ENCODE measurements around the gene MPP7. TPM values are rescaled to one million over a fixed set of nuclear protein-coding genes. Genes with fewer than 3 reads are reported as not detected.
"Not testable (repeated sequence)": the region's sequence is repeated elsewhere in the genome, so short reads cannot be mapped to it uniquely, and the experiment has no call there.

The MPP7 gene
- 1 to 10 TPM; 7.6 to 8.6 (median 8.0) TPM for polyA plus RNA-seq (ENCODE audit: insufficient read length in 4 of 4)

DNA sequence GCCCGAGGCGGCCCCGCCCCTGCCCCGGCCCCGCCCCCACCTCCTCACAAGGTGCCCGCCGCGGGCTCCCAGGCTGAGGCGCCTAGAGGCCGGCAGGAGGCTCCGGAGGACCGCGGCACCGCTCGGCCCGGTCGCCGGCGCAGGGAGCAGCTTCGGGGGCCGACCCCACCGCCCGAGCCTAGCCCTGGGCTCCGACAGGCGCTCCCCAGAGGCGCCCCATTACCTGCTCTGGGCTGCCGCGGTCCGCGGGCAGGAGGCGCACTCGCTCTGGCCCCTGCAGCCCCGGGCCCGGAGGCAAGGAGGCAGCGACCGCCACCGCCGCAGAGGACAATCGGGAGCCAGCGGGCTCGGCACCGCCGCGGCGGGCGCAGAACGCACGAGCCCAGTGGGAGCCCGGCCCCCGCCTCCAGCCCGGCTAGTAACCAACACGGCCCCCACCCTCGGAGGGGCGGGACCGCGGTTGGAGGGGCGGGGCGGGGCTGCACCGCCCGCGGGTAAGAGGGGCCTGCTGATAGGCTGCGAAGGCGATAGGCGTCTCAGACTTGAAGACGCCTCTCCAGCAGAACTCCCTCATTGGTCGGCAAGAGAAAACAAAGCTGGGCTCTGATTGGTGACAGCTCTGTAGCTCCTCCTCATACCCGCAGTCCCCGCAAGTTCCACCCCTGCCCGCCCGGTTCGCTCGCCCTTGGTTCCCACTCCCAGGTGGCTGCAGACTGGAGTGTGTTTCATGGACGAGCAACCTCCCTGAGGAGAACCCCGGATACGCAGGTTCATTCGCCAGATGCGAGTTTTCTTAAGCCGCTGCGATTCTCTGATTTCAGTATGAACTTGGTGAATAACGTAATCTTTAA lies at the start of gene MPP7:
TSS of gene MPP7 (minus strand) at position 427 of the 851 bp plus-strand sequence. CDS start 64,460 bp downstream, outside the sequence.
- DNase-seq (ENCODE audit: low read depth in 4 of 4, low spot score in 2 of 4), result peak; percentile 87 to 97 (median 91)

GRCh38 chr10:28349892-28350291 lies 47.0 kb upstream of the MPP7 start:
- no peak for DNase-seq (ENCODE audit: low read depth in 4 of 4, low spot score in 2 of 4)

GRCh38 chr10:28343987-28344895 lies 41.4 kb upstream of the MPP7 start:
- no peak for DNase-seq (ENCODE audit: low read depth in 4 of 4, low spot score in 2 of 4)

DNA sequence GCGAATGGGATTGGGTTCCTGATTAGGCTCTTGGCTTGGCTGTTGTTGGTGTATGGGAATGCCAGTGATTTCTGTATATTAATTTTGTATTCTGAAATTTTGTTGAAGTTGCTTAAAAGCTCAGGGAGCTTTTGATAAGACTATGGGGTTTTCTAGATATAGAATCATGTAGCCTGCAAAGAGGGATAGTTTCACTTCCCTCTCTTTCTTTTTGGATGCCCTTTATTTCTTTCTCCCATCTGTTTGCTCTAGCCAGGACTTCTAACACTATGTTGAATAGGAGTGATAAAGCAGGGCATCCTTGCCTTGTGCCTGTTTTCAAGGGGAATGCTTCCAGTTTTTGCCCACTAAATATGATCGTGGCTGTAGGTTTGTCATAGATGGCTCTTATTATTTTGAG lies 40.4 kb upstream of the MPP7 start:
- no peak for DNase-seq (ENCODE audit: low read depth in 4 of 4, low spot score in 2 of 4)

- not testable (repeated sequence) for DNase-seq (ENCODE audit: low read depth in 4 of 4, low spot score in 2 of 4)
Observed at GRCh38 chr10:28341679-28342078, 38.8 kb upstream of the MPP7 start.

- DNase-seq (ENCODE audit: low read depth in 4 of 4, low spot score in 2 of 4), result no peak
Observed at GRCh38 chr10:28332726-28333125, 29.9 kb upstream of the MPP7 start.

GRCh38 chr10:28331841-28332240 lies 29.0 kb upstream of the MPP7 start:
- no peak for DNase-seq (ENCODE audit: low read depth in 4 of 4, low spot score in 2 of 4)

DNA sequence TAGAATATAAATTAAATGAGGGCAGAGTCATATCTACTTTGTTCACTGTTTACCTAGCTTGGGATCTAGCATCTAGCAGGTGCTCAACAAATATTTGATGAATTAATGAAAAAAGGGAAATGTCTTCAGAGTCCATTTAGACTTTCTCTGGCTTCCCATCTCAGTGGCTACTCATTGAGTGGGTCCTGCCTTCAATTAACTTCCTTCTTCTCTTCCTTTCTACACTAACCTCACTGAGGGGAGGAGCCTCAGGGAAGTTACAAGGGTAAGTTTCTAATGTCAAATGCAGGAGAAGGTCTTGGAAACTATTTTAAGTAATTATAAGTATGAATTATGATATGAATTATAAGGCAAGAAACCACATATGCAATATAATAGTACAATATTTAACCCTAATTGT lies 28.2 kb upstream of the MPP7 start:
- no peak for DNase-seq (ENCODE audit: low read depth in 4 of 4, low spot score in 2 of 4)

- no peak for DNase-seq (ENCODE audit: low read depth in 4 of 4, low spot score in 2 of 4)
Observed at GRCh38 chr10:28328346-28328745, 25.5 kb upstream of the MPP7 start.

DNA sequence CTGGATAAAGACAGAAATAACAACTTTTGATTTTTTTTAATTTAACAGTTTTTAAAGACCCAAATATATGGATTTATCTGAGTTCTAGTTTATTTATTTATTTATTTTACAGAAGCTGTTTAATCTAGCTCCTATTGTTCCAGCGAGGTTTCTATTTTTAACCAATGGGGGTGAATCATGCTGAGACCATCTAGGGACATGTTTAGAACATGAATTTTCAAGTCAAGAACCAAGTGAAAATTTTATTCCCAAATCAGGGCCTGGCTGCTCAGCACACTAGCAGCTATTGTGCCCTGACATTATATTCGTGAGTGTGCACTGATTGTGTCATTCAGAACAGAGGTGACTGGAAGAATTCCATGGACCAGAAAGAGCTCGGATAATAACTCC lies 24.6 kb upstream of the MPP7 start:
- no peak for DNase-seq (ENCODE audit: low read depth in 4 of 4, low spot score in 2 of 4)

DNA sequence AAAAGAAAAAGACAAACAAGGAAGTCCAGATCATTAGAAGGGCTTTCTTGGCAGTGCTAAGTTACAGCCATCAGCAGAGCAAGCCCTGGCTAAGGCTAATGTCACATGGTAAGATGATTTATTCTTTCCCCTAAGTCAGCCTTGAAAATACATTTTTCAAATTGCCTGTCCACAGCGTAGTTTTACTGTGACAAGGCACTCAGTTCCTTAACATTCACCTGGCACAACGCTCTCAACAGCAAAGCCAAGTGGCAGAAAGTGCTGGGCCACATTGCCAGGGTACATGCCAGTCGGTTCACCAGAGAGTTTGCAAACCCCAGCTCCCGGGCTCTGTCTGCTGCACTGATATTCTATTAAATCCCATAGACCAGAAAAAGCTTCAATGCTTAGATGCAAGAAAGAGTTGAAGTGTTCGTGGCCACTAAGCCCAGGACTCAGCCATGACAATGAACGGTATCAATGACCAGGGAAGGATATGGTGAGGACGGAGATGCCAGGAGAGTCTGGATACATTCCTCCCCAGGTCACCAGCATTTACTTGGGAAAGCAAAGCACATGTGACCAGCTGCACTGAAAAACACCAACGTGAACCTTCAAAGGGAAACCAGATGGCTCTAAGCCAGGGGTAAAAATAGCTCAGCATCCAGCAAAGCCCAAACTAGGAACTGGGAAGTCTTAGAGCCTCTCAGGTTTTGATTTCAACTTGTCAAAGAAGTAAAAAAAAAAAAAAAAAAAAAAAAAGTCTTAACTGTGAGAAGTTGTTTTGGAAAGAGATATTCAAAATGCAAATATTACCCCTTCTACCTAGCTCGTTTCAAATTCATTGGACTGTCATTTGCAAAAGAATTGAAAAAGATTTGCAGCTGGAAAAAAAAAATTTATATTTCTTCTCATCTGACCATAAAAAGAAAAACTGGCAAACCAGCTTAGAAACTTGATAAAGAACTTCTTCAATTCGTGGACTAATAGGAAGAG lies 23.9 kb upstream of the MPP7 start:
- no peak for DNase-seq (ENCODE audit: low read depth in 4 of 4, low spot score in 2 of 4)

GRCh38 chr10:28320799-28321198 lies 17.9 kb upstream of the MPP7 start:
- no peak for DNase-seq (ENCODE audit: low read depth in 4 of 4, low spot score in 2 of 4)

- DNase-seq (ENCODE audit: low read depth in 4 of 4, low spot score in 2 of 4), result no peak
Observed at GRCh38 chr10:28320090-28320489, 17.2 kb upstream of the MPP7 start.

DNA sequence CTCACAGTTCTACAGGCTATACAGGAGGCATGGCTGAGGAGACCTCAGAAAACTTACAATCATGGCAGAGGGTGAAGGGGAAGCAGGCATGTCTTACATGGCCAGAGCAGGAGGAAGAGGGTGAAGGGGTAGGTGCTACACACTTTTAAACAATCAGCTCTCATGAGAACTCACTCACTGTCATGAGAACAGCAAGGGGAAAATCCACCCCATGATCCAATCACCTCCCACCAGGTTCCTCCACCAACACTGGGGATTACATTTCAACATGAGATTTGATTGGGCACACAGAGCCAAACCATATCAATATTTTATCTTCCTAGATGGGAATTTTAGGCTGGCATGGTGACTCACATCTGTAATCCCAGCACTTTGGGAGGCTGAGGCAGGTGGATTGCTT lies 16.2 kb upstream of the MPP7 start:
- not testable (repeated sequence) for DNase-seq (ENCODE audit: low read depth in 4 of 4, low spot score in 2 of 4)

DNA sequence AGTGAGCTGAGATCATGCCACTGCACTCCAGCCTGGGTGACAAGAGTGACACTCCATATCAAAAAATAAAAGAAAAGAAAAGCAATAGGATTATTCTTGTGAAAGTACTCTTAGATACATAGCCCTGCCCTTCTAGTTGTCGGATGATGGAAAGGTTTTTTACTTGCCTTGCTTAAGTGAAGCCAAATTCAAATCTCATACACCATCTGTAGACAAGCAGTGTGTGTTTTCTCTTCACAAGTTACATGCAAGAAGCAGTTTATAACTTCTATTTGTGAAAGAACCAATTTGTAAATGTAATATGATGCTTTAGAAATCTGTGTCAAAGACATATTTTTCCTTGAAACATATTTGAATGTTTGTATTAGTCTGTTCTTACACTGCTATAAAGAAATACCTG lies 15.8 kb upstream of the MPP7 start:
- no peak for DNase-seq (ENCODE audit: low read depth in 4 of 4, low spot score in 2 of 4)

GRCh38 chr10:28317760-28318159 lies 14.9 kb upstream of the MPP7 start:
- no peak for DNase-seq (ENCODE audit: low read depth in 4 of 4, low spot score in 2 of 4)

GRCh38 chr10:28316696-28317095 lies 13.8 kb upstream of the MPP7 start:
- DNase-seq (ENCODE audit: low read depth in 4 of 4, low spot score in 2 of 4), result no peak

- no peak for DNase-seq (ENCODE audit: low read depth in 4 of 4, low spot score in 2 of 4)
Observed at GRCh38 chr10:28315140-28315539, 12.3 kb upstream of the MPP7 start.

- no peak for DNase-seq (ENCODE audit: low read depth in 4 of 4, low spot score in 2 of 4)
Observed at GRCh38 chr10:28314211-28314610, 11.3 kb upstream of the MPP7 start.

DNA sequence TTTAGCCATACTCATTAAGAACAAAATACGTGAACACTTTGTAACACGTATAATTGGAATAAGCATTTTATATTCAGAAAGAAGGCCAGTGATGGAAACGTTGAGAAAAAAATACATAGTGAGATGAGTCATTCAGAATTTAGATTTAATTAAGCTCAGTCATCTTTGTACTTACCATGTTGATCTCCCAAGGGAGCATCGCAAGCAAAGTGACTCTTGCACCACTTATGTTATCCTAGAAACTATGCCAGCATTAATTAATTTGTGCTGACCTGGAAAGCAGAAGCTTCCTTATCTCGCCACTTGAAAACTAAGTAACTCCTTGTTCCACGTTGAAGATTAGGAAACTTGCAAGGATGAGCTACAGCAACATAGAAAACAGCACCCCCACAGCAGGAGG lies 9.7 kb upstream of the MPP7 start:
- DNase-seq (ENCODE audit: low read depth in 4 of 4, low spot score in 2 of 4), result no peak

All from left renal cortex interstitium (tissue), 4 donors.